ENCODE results near the gene PCDHB14.
A peak's percentile ranks its signal among the peaks of the same experiment; 100 is the strongest.
"Not testable (repeated sequence)": the region's sequence is repeated elsewhere in the genome, so short reads cannot be mapped to it uniquely, and the experiment has no call there.

The PCDHB14 gene

GRCh38 chr5:141192110-141192725 lies 30.9 kb upstream of the PCDHB14 start, which contains the start of gene PCDHB10:
Gene PCDHB10, plus strand, starts transcription at chr5:141192353. Its CDS starts 200 bp downstream, at chr5:141192553.
- peak in 1 of 2 experiments; percentile 36 for DNase-seq (ENCODE audit: low read depth in 1 of 2, low spot score in 1 of 2)
- TF ChIP-seq CTCF (IDR thresholded peaks at IDR 0.05; ENCODE audit: insufficient read depth, low read length) (no peak), SPI1 (IDR thresholded peaks at IDR 0.05; ENCODE audit: borderline replicate concordance, low read depth) (no peak), REST (IDR thresholded peaks at IDR 0.05; ENCODE audit: insufficient replicate concordance, low read depth) (no peak), POLR2AphosphoS5 (IDR thresholded peaks at IDR 0.05; ENCODE audit: low read depth) (no peak), GABPA (IDR thresholded peaks at IDR 0.05; ENCODE audit: low read depth) (no peak)
- H3K27me3 ChIP-seq (ENCODE audit: insufficient read depth, poor library complexity, severe bottlenecking), result no peaks in the 10 kb centered on the region
- no peak within 1 kb of the TSS for H3K4me3 ChIP-seq (replicated peaks; ENCODE audit: insufficient read depth, low read length)
- no peak within 1 kb of the TSS for H3K27ac ChIP-seq (replicated peaks)

- not testable (repeated sequence) for H3K27me3 ChIP-seq (ENCODE audit: insufficient read depth, poor library complexity, severe bottlenecking); DNase-seq (ENCODE audit: low read depth in 1 of 2, low spot score in 1 of 2); H3K4me3 ChIP-seq (replicated peaks; ENCODE audit: insufficient read depth, low read length)
These were observed 28.8 kb upstream of the PCDHB14 start for GRCh38 chr5:141194332-141194731.

GRCh38 chr5:141196363-141196762 lies 26.8 kb upstream of the PCDHB14 start:
- H3K27me3 ChIP-seq (ENCODE audit: insufficient read depth, poor library complexity, severe bottlenecking), result no peaks in the 10 kb centered on the region
- TF ChIP-seq REST (IDR thresholded peaks at IDR 0.05; ENCODE audit: insufficient replicate concordance, low read depth) (no peak), GABPA (IDR thresholded peaks at IDR 0.05; ENCODE audit: low read depth) (no peak), POLR2AphosphoS5 (IDR thresholded peaks at IDR 0.05; ENCODE audit: low read depth) (no peak), SPI1 (IDR thresholded peaks at IDR 0.05; ENCODE audit: borderline replicate concordance, low read depth) (no peak), CTCF (IDR thresholded peaks at IDR 0.05; ENCODE audit: insufficient read depth, low read length) (no peak)
- DNase-seq (ENCODE audit: low read depth in 1 of 2, low spot score in 1 of 2), result no peak
- H3K4me3 ChIP-seq (replicated peaks; ENCODE audit: insufficient read depth, low read length), result no peak overlapping the region
- H3K27ac ChIP-seq (replicated peaks), result no peak overlapping the region

More at GRCh38 chr5:141194332-141194731, 28.8 kb upstream of the PCDHB14 start:
- H3K27ac ChIP-seq (replicated peaks), result not testable (repeated sequence)

- no peak for DNase-seq (ENCODE audit: low read depth in 1 of 2, low spot score in 1 of 2)
- no peak within 1 kb of the TSS for H3K4me3 ChIP-seq (replicated peaks; ENCODE audit: insufficient read depth, low read length)
These were observed 23.5 kb upstream of the PCDHB14 start, which contains the start of gene PCDHB11 for GRCh38 chr5:141199359-141200235. Gene PCDHB11, plus strand, starts transcription at chr5:141199627. Its CDS starts 148 bp downstream, at chr5:141199775.

More at GRCh38 chr5:141199359-141200235, 23.5 kb upstream of the PCDHB14 start, which contains the start of gene PCDHB11:
- H3K27ac ChIP-seq (replicated peaks), result no peak within 1 kb of the TSS
- no peaks in the 10 kb centered on the region for H3K27me3 ChIP-seq (ENCODE audit: insufficient read depth, poor library complexity, severe bottlenecking)
- TF ChIP-seq POLR2AphosphoS5 (IDR thresholded peaks at IDR 0.05; ENCODE audit: low read depth), result no peak
- no peak for TF ChIP-seq GABPA (IDR thresholded peaks at IDR 0.05; ENCODE audit: low read depth)
- no peak for TF ChIP-seq REST (IDR thresholded peaks at IDR 0.05; ENCODE audit: insufficient replicate concordance, low read depth)
- no peak for TF ChIP-seq SPI1 (IDR thresholded peaks at IDR 0.05; ENCODE audit: borderline replicate concordance, low read depth)
- TF ChIP-seq CTCF (IDR thresholded peaks at IDR 0.05; ENCODE audit: insufficient read depth, low read length), result no peak
